HG03095 (cell line): Measurements from ENCODE around the gene ANO8.
A peak's percentile ranks its signal among the peaks of the same experiment; 100 is the strongest.
"Not testable (repeated sequence)": the region's sequence is repeated elsewhere in the genome, so short reads cannot be mapped to it uniquely, and the experiment has no call there.

Source experiments
- ATAC-seq: cut with Tn5 transposase; IDR thresholded peaks from one replicate; pipeline ENCODE4 v1.9.1; 2021; ENCODE audit warnings: moderate library complexity; ENCODE audit not compliant: unreplicated experiment

Gene ANO8

GRCh38 chr19:17292301-17293074 lies 42.2 kb downstream of the ANO8 start:
- ATAC-seq: peak; percentile 76

GRCh38 chr19:17289489-17289888 lies 45.2 kb downstream of the ANO8 start:
- no peak for ATAC-seq

GRCh38 chr19:17286752-17287151 lies 47.9 kb downstream of the ANO8 start:
- no peak for ATAC-seq

GRCh38 chr19:17286263-17286662 lies 48.4 kb downstream of the ANO8 start:
- no peak for ATAC-seq

GRCh38 chr19:17285415-17286135 lies 49.1 kb downstream of the ANO8 start:
- no peak for ATAC-seq

GRCh38 chr19:17283504-17283996 lies 51.1 kb downstream of the ANO8 start:
- ATAC-seq: no peak

GRCh38 chr19:17282488-17283125 lies 52.0 kb downstream of the ANO8 start:
- ATAC-seq: peak; percentile 51

- ATAC-seq: no peak
Measured at GRCh38 chr19:17281391-17282304, 53.0 kb downstream of the ANO8 start, which contains the start of gene ANKLE1. Gene ANKLE1 (plus strand): TSS chr19:17281901. CDS start chr19:17281921, 20 bp downstream.

GRCh38 chr19:17279436-17279835 lies 55.2 kb downstream of the ANO8 start:
- ATAC-seq: no peak

- ATAC-seq: no peak
Measured at GRCh38 chr19:17275441-17276175, 59.0 kb downstream of the ANO8 start.

- not testable (repeated sequence) for ATAC-seq
Measured at GRCh38 chr19:17274892-17275291, 59.8 kb downstream of the ANO8 start.
